Activated CD4-positive, CD25-positive, alpha-beta regulatory T cell treated with anti-CD3 and anti-CD28 coated beads, Interleukin-2, amount 50 U/mL, for 24 hours (primary cell): ENCODE results near the gene KCP.

Source experiments
- ATAC-seq, 2 donors: fragments of 150-1000 bp; cut with Tn5 transposase; one replicate each; pipeline ENCODE4 v1.10.0; 2021; ENCODE audit warnings: mild to moderate bottlenecking in 1 of 2, moderate library complexity in 1 of 2

KCP gene

DNA sequence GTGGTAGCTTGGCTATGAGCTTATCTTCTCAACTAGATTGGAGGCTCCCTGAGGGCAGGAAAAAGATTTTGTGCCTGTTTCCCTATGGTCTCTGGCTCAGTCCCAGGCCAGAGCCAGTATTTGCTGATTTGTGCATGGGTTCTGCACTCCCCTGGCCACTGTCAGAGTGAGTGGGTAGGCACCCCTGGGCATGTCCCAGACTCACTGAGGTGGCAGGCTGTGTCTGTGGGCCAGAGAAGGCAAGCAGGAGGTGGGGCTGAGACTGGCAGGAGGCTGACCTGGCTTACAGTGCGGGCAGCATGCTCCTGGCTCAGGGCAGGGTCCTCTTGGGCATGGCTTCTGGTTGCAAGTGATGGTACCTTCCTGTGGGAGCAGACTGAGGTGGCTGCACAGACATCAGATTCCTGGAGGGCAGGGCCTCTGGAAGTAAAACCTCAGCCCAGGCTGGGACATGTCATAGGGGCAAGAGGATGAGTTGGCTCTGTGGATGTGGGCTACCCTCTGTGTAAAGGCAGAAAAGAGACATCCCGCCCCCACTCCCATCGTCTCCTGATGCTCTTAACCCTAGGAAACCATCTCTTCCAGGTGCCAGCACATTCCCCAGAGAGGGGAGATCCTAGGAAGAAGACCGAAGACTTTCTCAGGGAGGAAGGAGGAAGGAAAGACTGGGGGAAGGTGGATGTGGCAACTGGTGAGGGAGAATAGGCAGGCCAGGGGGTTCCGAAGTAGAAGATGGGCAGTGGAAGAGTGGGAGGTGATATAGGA, 4.3 kb downstream of the KCP start:
- no peak for ATAC-seq

GRCh38 chr7:128904381-128905197, 5.9 kb downstream of the KCP start:
- peak; percentile 63 to 64 for ATAC-seq

DNA sequence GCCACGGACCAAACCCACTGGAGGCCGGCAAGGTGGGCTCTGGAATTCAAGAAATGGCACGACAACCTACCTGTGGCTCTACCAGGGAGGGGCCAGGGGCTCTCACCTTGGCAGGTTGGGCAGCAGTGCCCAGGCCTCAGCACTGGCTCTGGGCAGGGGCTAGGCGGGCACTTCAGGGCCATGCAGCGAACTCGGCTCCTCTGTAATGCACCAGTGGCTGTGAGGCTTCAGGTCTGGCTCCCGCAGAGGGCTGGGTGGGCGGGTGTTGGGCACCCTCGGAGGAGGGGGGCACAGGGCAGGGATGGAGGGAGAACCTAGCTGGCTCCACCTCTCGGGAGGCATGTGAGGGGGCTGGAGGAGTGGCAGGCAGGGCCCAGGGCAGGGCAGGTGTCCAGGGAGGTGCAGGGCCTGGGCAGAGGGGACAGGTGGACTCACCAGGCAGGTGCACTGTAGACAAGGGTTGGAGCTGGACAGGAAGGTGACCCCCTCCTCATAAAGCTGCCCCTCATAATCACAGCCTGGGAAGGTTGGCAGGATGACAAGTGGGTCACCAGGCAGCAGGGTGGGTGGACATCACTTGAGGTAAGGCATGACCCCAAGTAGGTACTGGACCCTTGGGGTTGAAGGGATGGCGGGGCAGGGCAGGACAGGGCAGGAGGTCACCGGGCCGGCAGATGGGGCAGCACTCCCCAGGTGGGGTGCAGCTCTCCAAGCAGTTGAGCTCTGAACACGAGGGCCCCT, 6.7 kb downstream of the KCP start:
- no peak for ATAC-seq

DNA sequence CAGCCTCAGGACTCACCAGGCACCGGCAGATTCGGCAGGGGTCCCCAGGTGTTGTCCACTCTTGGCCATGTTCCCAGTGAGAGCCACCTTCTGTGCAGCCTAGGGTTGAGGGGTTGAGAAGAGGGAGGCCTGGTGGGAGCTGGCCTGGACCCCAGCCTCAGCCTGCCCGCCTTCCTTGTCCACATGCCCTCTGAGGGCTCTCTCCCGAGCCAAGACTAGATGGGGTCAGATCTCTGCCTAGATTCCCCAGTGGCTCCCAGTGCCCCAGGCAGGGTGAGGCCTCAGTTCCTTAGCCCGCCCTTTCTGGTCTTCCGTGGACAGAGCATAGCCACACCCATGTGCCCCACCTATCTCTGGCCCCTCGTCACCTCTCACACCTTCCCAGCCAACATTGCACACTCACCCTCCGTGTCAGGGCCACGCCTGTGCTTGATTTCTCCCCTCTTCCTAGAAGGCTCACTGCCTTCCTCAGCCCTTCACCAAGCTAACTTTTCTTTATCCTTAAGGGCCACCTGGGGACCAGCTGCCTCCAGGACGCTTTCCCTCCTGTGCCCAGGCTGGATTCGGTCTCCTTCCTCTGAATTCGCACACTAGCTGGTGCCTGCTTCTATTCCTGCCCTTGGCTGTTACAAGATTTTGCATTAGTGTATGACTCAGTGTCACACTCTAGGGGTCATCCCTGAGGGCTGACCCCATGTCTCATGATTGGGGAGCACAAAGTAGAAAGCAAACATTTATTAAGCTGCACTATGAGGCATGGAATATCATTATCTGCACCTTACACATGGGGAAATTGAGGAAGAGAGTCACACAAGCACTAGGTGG, 7.5 kb downstream of the KCP start:
- no peak for ATAC-seq

- no peak for ATAC-seq
Measured at GRCh38 chr7:128900237-128900636, 10.3 kb downstream of the KCP start.

- no peak for ATAC-seq
Measured at GRCh38 chr7:128899392-128899791, 11.1 kb downstream of the KCP start.

- no peak for ATAC-seq
Measured at GRCh38 chr7:128895320-128895719, 15.2 kb downstream of the KCP start.

DNA sequence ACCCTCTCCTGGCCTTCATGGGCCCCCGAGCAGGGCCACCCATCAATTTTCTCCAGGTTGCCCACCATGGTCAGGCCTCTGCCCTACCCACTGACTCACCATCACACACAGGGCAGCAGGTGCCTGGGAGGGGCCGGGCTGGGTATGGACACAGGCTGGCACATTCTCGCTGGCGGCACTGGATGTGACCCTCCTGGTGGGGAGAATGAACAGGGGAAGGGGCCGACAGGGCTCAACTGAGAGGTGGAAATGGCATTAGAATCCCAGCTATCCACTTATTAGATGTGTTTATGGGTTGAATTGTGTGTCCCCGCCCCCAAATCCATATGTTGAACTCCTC, 16.4 kb downstream of the KCP start:
- no peak for ATAC-seq

DNA sequence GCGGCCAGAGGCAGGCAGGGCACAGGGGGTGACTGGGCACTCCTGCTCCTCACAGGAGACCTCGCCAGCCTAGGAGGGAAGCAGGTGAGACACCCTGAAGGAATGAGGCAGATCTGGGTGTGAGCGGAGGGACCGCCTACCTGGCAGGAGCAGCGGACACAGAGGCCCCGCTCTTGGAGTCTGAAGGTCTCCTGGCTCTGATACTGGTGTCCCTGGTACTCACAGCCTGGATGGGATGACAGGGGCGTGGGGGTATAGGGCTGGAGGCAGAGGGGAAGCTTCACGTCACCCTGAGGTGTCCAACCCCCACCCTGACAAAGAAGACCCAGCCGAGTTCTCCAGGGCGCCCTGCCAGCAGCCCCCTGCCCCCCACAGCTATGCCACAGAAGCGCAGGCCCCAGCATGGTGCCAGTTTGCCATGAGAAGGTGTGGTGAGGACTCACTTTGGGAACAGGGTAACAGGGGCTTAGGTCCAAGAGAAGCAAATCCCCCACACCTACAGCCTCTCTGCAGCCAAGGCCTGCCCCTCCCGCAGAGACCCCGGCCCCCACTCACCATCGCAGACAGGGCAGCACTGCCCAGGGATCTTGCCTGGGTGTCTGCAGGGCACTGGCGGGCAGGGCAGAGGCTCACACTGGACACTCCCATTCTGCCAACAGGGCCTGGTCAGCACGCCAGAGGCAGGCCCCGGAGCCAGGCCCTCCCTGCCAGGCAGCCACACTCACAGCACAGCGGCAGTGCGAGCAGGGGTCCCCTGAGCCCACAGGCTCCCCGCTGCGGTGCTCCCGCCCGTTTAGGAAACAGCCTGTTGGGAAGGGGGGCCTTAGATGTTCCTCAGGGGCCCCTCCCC, 17.0 kb downstream of the KCP start:
- no peak for ATAC-seq

DNA sequence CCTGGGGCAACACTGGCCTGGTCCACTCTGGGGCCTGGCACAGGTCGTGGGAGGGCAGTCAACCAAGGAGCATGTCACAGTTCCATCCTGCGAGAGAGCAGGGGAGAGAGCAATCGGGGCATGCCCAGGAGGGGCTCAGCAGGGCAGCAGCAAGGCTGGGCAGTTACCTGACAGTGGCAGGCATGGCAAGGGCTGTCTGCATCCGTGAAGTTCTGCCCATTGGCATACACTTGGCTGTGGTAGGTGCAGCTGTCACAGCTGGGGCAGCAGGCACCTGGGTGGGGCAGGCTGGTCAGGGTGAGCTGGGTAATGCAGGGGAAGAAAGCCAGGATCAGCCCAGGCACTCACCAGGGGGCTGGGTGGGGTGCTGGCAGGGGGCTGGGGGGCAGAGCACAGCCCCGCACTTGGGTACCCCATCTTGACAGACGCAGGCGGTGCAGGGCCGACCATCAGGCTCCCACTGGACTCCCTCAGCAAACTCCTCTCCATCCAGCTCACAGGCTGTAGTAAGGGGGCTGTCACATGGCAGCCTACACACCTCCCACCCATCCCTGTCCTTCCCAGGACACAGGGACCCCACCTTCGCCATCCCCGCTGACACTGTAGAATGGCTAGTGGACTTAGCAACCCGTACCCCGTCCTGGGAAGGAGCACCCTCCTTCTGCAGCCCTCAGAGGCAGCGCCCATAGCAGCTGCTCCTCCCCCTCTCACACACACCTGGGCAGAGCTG, 17.8 kb downstream of the KCP start:
- no peak for ATAC-seq

- no peak for ATAC-seq
Measured at GRCh38 chr7:128891942-128892269, 18.6 kb downstream of the KCP start.

DNA sequence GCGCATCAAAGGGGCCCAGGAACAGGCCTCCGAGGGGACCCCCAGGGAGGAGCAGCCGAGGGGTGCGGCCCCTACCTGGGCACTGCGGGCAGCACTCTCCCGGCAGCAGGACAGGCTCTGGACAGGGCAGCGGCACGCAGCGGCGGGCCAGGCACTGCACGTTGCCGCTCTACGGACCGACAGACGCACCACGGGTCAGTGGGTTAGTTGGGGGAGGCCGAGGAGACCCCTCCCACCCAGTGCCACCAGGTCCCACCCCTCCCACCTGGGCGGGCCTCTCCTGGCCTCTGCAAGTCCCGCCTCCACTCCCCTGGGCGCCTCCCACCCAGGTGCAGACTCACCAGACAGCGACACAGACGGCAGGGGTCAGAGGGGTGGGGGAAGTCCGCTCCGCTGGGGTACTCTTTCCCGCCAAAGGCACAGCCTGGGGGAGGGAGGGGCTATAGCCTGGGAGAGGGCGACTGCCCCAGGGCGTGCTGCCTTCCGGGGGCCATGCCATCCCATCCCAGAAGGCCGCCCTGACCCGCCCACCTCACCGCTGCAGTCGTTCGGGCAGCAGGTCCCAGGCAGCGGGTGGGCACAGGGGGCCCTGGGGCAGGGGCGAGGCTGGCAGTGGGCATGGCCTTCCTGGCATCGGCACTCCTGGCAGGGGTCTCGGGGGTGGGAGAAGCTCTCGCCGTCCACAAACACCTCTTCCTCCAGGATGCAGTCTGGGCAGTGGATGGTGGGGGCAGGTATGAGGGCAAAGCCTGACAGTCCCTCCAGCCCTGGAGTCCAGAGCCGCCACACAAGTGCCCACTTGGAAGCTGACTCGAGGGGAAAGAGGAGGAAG, 19.2 kb downstream of the KCP start:
- peak; percentile 32 to 41 for ATAC-seq

DNA sequence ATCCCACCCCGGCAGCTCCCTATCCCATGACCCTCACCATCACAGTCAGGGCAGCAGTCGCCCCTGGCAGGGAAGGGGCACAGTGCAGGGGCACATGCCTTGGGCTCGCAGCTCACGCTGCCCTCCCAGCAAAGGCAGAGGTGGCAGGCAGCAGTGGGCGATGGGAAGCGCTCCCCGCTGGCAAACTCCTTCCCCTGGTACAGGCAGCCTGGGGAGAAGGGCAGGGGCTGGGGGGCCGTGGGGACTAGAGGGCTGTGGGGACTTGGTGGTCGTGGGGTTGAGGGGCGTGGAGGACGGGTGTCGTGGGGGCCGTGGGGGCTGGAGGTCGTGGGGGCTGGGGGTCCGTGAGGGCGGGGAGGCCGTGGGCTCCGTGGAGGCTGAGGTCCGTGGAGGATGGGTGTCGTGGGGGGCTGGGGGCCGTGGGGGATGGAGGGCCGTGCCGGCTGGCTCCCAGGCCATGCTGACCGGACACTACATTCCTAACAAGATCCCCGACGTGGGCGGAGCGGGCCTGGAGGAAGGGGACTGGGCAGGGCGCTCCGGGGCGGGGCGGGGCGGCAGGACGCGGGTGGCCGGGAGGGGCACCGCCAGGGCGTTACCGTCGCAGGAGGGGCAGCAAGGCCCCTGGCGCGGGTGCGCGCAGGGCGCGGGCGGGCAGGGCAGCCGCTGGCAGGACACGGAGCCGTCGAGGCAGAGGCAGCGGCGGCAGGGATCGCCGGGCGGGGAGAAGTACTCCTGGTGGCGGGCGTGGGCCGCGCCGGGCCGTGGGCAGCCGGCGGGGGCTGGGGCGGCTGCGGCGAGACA, 20.0 kb downstream of the KCP start:
- ATAC-seq, result no peak

DNA sequence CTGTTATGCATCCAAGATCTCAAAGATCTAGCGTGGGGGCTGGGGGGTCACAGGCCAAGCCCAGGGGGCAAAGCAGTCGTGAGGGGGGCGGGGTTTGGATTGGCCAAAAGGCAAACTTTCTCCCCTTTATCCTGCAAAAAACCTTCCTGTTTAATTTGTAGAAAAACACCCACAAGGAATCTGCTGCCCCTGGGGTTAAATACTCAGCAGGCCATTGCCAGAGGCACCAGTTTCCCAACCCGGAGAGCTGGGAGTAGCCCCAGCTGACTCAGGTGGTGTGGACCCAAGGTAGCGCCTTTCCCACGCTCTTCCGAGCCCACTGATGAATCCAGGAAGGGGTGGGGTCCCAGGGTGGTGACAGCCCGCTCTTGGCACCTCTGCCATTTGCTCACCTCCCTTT, 21.4 kb downstream of the KCP start:
- no peak for ATAC-seq

DNA sequence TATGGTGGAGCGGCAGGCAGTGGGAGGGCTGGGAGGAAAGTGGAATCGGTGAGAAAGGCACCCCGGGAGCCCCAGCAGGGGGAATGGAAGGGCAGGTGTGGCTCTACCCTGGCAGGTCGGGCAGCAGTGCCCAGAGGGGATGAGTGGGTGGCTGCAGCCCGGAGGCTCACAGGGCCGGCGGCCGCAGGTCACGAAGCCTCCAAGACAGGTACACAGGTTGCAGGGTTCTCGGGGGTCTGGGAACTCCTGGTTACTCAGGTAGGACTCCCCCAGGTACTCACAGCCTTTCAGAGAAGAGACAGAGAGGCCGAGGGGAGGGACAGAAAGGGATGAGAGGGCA, 21.8 kb downstream of the KCP start:
- ATAC-seq, result no peak

- ATAC-seq, result no peak
Measured at GRCh38 chr7:128888039-128888755, 22.3 kb downstream of the KCP start.

DNA sequence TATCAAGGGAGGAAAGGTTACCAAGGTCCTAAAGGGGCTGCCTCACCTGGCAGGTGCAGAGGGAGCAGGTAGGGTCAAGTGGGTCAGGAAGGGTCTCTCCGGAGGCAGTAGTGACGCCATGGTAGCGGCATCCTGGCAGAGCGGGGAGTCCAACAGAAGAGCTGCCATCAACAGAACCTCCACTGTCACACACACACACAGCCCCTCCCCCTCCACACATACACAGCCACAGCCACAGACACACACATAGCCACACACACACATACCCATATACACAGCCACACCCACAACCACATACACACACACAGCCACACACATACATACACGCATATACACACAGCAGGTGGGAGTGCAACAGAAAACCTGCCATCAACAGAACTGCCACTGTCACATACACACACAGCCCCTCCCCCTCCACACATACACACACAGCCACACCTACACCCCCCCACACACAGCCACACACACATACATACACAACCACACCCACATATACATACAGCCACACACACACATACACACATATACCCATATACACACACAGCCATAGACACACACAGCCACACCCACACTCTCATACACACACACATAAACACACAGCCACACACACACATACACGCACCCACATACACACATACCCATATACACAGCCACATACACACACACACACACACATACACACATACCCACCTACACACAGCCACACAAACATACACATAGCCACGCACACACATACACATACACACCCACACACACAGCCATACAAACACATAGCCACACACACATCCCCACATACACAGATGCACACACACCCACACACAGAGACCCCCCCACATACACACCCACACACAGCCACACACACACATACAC, 23.1 kb downstream of the KCP start:
- no peak for ATAC-seq
